Testis (tissue), 3 donors: ENCODE results near the gene ITM2C. TPM values are rescaled to one million over a fixed set of nuclear protein-coding genes. Genes with fewer than 3 reads are reported as not detected.

ENCODE experiments used
- DNase-seq: peaks from one replicate; pipeline ENCODE4 v3.0.0-alpha.2; 2019
- H3K27ac ChIP-seq, 2 donors: fragments of 200-600 bp; sonication (generic); one replicate each; pipeline ENCODE4 v1.5.1; 2019
- H3K27me3 ChIP-seq: fragments of 200-600 bp; sonication (generic); one replicate; pipeline ENCODE4 v1.5.1; 2019
- H3K36me3 ChIP-seq: fragments of 200-600 bp; sonication (generic); one replicate; pipeline ENCODE4 v1.5.1; 2017; ENCODE audit warnings: low read depth; ENCODE audit errors: missing control alignments
- H3K4me1 ChIP-seq: fragments of 200-600 bp; sonication (generic); one replicate; pipeline ENCODE4 v1.5.1; 2019
- H3K4me3 ChIP-seq, 2 donors: fragments of 200-600 bp; sonication (generic); one replicate each; pipeline ENCODE4 v1.5.1; 2017 to 2019
- H3K9me3 ChIP-seq: fragments of 200-600 bp; sonication (generic); one replicate; pipeline ENCODE4 v1.5.1; 2017
- POLR2A ChIP-seq: fragments of 450-650 bp; IDR thresholded peaks from one replicate; pipeline ENCODE4 v1.6.1; 2017; ENCODE audit warnings: antibody characterized with exemption, mild to moderate bottlenecking, moderate library complexity
- WGBS, 2 donors: methylation state at CpG; one replicate each; pipeline ENCODE4 v1.1.5; 2018; 5-methylcytosine and 5-hydroxymethylcytosine counted together
- intact Hi-C: fragments of 100-400 bp; cut with DNase I; formaldehyde crosslinking; loops from one replicate; pipeline ENCODE4 v1.15.1; 2023; ENCODE audit warnings: low total_unique reads
- polyA plus RNA-seq: library from polyadenylated mRNA; stranded (reverse); fragments of 350-450 nt; fragmentation: Illumina TruSeq; extraction: RNeasy Lipid Tissue Mini Kit (QIAGEN cat#74804); gene quantifications from one replicate; pipeline ENCODE4 v1.2.3, GENCODE V29; 2014; ENCODE audit warnings: low read depth, low replicate concordance; ENCODE audit not compliant: insufficient read depth
- total RNA-seq, 2 donors: library from RNA; depleted of rRNA; stranded (reverse); fragments of >200 nt; gene quantifications; one replicate each; pipeline ENCODE4 v1.2.3, GENCODE V29; 2016
- TF ChIP-seq, protein P1 (sequence below), 3 experiments: fragments of 450-650 bp in 2 of 3; fragments of 200-600 bp in 1 of 3; sonication (generic) in 1 of 3; IDR thresholded peaks; one replicate each; pipeline ENCODE4 v1.5.1; 2016 to 2019; ENCODE audit warnings: antibody characterized with exemption in 3 of 3, mild to moderate bottlenecking in 2 of 3, moderate library complexity in 1 of 3

The ITM2C gene
- total and polyA plus RNA-seq, 3 donors from 2014 or later = 53.7 to 95.7 (median 57.8) TPM

DNA sequence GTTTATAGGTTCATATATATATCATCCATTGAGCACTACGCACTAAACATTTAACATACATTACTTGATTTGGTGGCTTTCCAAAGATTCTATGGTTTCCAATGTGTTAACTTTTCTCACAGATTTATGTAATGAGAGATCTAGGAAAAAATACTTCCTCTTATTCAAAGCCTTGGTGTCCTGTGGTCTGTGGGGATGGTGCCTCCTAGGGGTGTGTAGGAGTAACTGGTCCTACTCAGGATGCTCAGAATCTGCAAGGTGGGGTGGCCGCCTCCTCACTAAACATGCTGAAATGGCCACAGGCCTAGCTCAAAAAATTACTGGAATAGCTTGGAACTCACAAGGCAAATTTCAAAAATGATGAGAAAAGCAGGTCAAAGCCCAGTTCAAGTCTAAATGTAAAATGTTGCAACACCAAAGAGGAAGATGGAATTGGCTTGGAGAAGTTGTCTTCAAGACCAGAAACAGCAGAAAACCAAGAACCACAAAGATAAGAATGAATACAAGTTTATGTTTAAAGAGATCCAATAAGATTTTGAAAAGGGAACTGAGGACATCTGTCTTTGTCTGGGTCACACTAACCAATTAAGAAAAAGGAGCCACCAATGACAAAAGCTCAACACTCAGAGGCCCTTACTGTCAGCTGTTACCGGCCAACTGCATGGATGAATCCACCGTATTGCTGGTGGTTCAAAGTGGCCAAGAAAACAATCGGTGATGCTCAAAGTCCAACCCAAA lies 48.8 kb downstream of the ITM2C start:
- intact Hi-C loops = no loop called here
- H3K4me3 ChIP-seq = no peak overlapping the region

GRCh38 chr2:230914886-230915285 lies 50.1 kb downstream of the ITM2C start:
- H3K27ac ChIP-seq = no peak overlapping the region
- no peaks in the 10 kb centered on the region for H3K4me1 ChIP-seq
- H3K4me3 ChIP-seq = no peak overlapping the region
- H3K27me3 ChIP-seq = no peaks in the 10 kb centered on the region
- no peaks in the 10 kb centered on the region for H3K36me3 ChIP-seq
- no peaks in the 10 kb centered on the region for H3K9me3 ChIP-seq
- 94 to 100% methylated on average over 3 of the region's 3 CpGs for WGBS, 2 donors
- intact Hi-C loops = no loop called here
- DNase-seq = no peak
- TF ChIP-seq, protein P1, sequence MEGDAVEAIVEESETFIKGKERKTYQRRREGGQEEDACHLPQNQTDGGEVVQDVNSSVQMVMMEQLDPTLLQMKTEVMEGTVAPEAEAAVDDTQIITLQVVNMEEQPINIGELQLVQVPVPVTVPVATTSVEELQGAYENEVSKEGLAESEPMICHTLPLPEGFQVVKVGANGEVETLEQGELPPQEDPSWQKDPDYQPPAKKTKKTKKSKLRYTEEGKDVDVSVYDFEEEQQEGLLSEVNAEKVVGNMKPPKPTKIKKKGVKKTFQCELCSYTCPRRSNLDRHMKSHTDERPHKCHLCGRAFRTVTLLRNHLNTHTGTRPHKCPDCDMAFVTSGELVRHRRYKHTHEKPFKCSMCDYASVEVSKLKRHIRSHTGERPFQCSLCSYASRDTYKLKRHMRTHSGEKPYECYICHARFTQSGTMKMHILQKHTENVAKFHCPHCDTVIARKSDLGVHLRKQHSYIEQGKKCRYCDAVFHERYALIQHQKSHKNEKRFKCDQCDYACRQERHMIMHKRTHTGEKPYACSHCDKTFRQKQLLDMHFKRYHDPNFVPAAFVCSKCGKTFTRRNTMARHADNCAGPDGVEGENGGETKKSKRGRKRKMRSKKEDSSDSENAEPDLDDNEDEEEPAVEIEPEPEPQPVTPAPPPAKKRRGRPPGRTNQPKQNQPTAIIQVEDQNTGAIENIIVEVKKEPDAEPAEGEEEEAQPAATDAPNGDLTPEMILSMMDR (IDR thresholded peaks at IDR 0.05) = no peak
- TF ChIP-seq POLR2A = no peak

More for the DNA sequence above, 48.8 kb downstream of the ITM2C start:
- DNase-seq = no peak
- Histone ChIP-seq H3K36me3 (no peaks in the 10 kb centered on the region), H3K9me3 (no peaks in the 10 kb centered on the region), H3K4me1 (no peaks in the 10 kb centered on the region), H3K27me3 (no peaks in the 10 kb centered on the region), H3K27ac (no peak overlapping the region)
- 79 to 81% methylated on average over 5 of the region's 5 CpGs for WGBS, 2 donors
- TF ChIP-seq, protein P1 (IDR thresholded peaks at IDR 0.05) = peak in 1 of 3 experiments; percentile 5
- no peak for TF ChIP-seq POLR2A

GRCh38 chr2:230915319-230915718 lies 50.6 kb downstream of the ITM2C start:
- no peaks in the 10 kb centered on the region for H3K36me3 ChIP-seq
- no peaks in the 10 kb centered on the region for H3K4me1 ChIP-seq
- TF ChIP-seq, protein P1 (IDR thresholded peaks at IDR 0.05) = no peak
- no peak for TF ChIP-seq POLR2A
- H3K27me3 ChIP-seq = no peaks in the 10 kb centered on the region
- intact Hi-C loops = no loop called here
- no peak overlapping the region for H3K27ac ChIP-seq
- no peak overlapping the region for H3K4me3 ChIP-seq
- no peaks in the 10 kb centered on the region for H3K9me3 ChIP-seq
- DNase-seq = no peak
- WGBS, 2 donors = 82 to 89% methylated on average over 6 of the region's 6 CpGs

DNA sequence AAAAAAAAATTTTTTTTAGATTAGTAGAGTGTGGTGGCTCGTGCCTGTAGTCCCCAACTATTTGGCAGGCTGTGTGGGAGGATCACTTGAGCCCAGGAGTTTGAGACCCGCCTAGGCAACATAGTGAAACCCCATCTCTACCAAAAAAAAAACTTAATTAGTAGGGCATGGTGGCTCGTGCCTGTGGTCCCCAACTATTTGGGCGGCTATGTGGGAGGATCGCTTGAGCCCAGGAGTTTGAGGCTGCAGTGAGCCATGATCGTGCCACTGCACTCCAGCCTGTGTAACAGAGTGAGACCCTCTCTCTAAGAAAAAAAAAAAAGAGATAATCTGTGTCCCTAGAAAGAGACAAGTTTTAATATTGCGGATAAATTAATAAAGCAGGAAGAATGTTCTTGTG lies 51.5 kb downstream of the ITM2C start:
- DNase-seq = no peak
- 85 to 89% methylated on average over 7 of the region's 7 CpGs for WGBS, 2 donors
- H3K4me3 ChIP-seq = no peak overlapping the region
- no peaks in the 10 kb centered on the region for H3K9me3 ChIP-seq
- intact Hi-C loops = no loop called here
- no peaks in the 10 kb centered on the region for H3K27me3 ChIP-seq
- no peaks in the 10 kb centered on the region for H3K4me1 ChIP-seq
- TF ChIP-seq, protein P1 (IDR thresholded peaks at IDR 0.05) = no peak
- no peak for TF ChIP-seq POLR2A
- no peak overlapping the region for H3K27ac ChIP-seq
- H3K36me3 ChIP-seq = no peaks in the 10 kb centered on the region

GRCh38 chr2:230919240-230919639 lies 54.5 kb downstream of the ITM2C start:
- no peak for TF ChIP-seq POLR2A
- TF ChIP-seq, protein P1 (IDR thresholded peaks at IDR 0.05) = no peak
- no peak overlapping the region for H3K27ac ChIP-seq
- no peaks in the 10 kb centered on the region for H3K36me3 ChIP-seq
- 70 to 84% methylated on average over 2 of the region's 2 CpGs for WGBS, 2 donors
- intact Hi-C loops = no loop called here
- H3K4me3 ChIP-seq = no peak overlapping the region
- H3K9me3 ChIP-seq = no peaks in the 10 kb centered on the region
- H3K4me1 ChIP-seq = no peaks in the 10 kb centered on the region
- DNase-seq = no peak
- no peaks in the 10 kb centered on the region for H3K27me3 ChIP-seq
